ENCODE data around the gene PARS2. TPM values are rescaled to one million over a fixed set of nuclear protein-coding genes. Genes with fewer than 3 reads are reported as not detected.
A peak's percentile ranks its signal among the peaks of the same experiment; 100 is the strongest.

PARS2 gene
- total and polyA plus RNA-seq, 2 experiments from 2014 or later: 5.9 to 13.6 TPM

GRCh38 chr1:54781023-54781723 lies 16.9 kb upstream of the PARS2 start:
- H3K4me3 Mint-ChIP-seq: peak overlapping the region; percentile 53
- peaks cover 8% of the 10 kb centered on the region for H3F3A ChIP-seq (replicated peaks; ENCODE audit: low read depth)
- peak; percentile 81 for DNase-seq (ENCODE audit: low spot score)

GRCh38 chr1:54777431-54777830 lies 13.1 kb upstream of the PARS2 start:
- H3K27ac ChIP-seq (ENCODE audit: low read depth): no peak overlapping the region
- H3K27me3 ChIP-seq (ENCODE audit: insufficient read depth): peaks cover 32% of the 10 kb centered on the region
- H3K4me2 ChIP-seq: no peak overlapping the region
- H3K36me3 Mint-ChIP-seq (ENCODE audit: low read depth): no peaks in the 10 kb centered on the region; the same call in 2 of the 3 replicates
- DNase-seq (ENCODE audit: low spot score) (no peak), ATAC-seq (no peak)
- peaks cover 3% of the 10 kb centered on the region; the same call in 1 of the 2 replicates for H3K9me2 ChIP-seq (ENCODE audit: insufficient read depth)
- H3K4me3 ChIP-seq: no peak overlapping the region
- no peaks in the 10 kb centered on the region for H3K79me2 ChIP-seq (replicated peaks; ENCODE audit: insufficient read depth)
- H3K27me3 Mint-ChIP-seq (ENCODE audit: insufficient read depth, low read depth, poor library complexity): peaks cover 30% of the 10 kb centered on the region
- no peaks in the 10 kb centered on the region; the same call in 2 of the 3 replicates for H3K9me3 Mint-ChIP-seq
- peaks cover 12% of the 10 kb centered on the region; the same call in 2 of the 3 replicates for H3K4me1 Mint-ChIP-seq
- H3K4me3 Mint-ChIP-seq: no peak overlapping the region
- no peak overlapping the region for H3K27ac Mint-ChIP-seq
- peaks cover 4% of the 10 kb centered on the region; the same call in 1 of the 2 replicates for H3K4me1 ChIP-seq (ENCODE audit: insufficient read depth)
- H4K20me1 ChIP-seq (replicated peaks; ENCODE audit: insufficient read depth): 0 out of 2 replicates have a peak, but pooled peaks cover 2% of the 10 kb centered on the region
- peaks cover 8% of the 10 kb centered on the region for H3F3A ChIP-seq (replicated peaks; ENCODE audit: low read depth)
- H3K36me3 ChIP-seq (ENCODE audit: insufficient read depth): no peaks in the 10 kb centered on the region
- no peak overlapping the region for H2AFZ ChIP-seq
- no peak for TF ChIP-seq EZH2phosphoT487 (IDR thresholded peaks at IDR 0.05; ENCODE audit: unreplicated experiment)
- TF ChIP-seq CTCF (conservative IDR thresholded peaks at IDR 0.05; ENCODE audit: low read depth in 2 of 2): no peak
- TF ChIP-seq REST (IDR thresholded peaks at IDR 0.05; ENCODE audit: unreplicated experiment): no peak

More at GRCh38 chr1:54781023-54781723, 16.9 kb upstream of the PARS2 start:
- peaks cover 4% of the 10 kb centered on the region; the same call in 1 of the 2 replicates for H3K4me1 ChIP-seq (ENCODE audit: insufficient read depth)
- H3K79me2 ChIP-seq (replicated peaks; ENCODE audit: insufficient read depth): no peaks in the 10 kb centered on the region
- no peaks in the 10 kb centered on the region for H3K9me2 ChIP-seq (ENCODE audit: insufficient read depth)
- H3K27ac Mint-ChIP-seq: no peak overlapping the region
- peaks cover 33% of the 10 kb centered on the region for H3K27me3 Mint-ChIP-seq (ENCODE audit: insufficient read depth, low read depth, poor library complexity)
- H4K20me1 ChIP-seq (replicated peaks; ENCODE audit: insufficient read depth): 0 out of 2 replicates have a peak, but pooled peaks cover 2% of the 10 kb centered on the region
- H3K36me3 ChIP-seq (ENCODE audit: insufficient read depth): no peaks in the 10 kb centered on the region
- ATAC-seq: peak; percentile 90
- H3K4me3 ChIP-seq: peak overlapping the region; percentile 53
- H3K27ac ChIP-seq (ENCODE audit: low read depth): no peak overlapping the region
- peak overlapping the region; percentile 73 for H3K4me2 ChIP-seq
- peaks cover 45% of the 10 kb centered on the region for H3K27me3 ChIP-seq (ENCODE audit: insufficient read depth)
- no peaks in the 10 kb centered on the region for H3K9me3 Mint-ChIP-seq
- TF ChIP-seq ETS1 (IDR thresholded peaks at IDR 0.05): no peak
- TF ChIP-seq CREB1 (CRISPR knock-in tag; IDR thresholded peaks at IDR 0.05; ENCODE audit: low read depth): no peak; the same call in 1 of the 2 replicates
- no peak for TF ChIP-seq JUNB (IDR thresholded peaks at IDR 0.05; ENCODE audit: unreplicated experiment)
- peaks cover 5% of the 10 kb centered on the region; the same call in 2 of the 3 replicates for H3K4me1 Mint-ChIP-seq
- no peaks in the 10 kb centered on the region; the same call in 2 of the 3 replicates for H3K36me3 Mint-ChIP-seq (ENCODE audit: low read depth)
- peak overlapping the region; percentile 95 for H2AFZ ChIP-seq

Data from GM23338 (cell line).